NOMO-1 (cell line): ENCODE data around the gene ATP2C2.

Experiments
- DNase-seq, 2 experiments: peaks; one replicate each; lab custom pipeline; 2025; ENCODE audit not compliant: unreplicated experiment in 2 of 2; lab: John Stamatoyannopoulos, UW

Gene ATP2C2

DNA sequence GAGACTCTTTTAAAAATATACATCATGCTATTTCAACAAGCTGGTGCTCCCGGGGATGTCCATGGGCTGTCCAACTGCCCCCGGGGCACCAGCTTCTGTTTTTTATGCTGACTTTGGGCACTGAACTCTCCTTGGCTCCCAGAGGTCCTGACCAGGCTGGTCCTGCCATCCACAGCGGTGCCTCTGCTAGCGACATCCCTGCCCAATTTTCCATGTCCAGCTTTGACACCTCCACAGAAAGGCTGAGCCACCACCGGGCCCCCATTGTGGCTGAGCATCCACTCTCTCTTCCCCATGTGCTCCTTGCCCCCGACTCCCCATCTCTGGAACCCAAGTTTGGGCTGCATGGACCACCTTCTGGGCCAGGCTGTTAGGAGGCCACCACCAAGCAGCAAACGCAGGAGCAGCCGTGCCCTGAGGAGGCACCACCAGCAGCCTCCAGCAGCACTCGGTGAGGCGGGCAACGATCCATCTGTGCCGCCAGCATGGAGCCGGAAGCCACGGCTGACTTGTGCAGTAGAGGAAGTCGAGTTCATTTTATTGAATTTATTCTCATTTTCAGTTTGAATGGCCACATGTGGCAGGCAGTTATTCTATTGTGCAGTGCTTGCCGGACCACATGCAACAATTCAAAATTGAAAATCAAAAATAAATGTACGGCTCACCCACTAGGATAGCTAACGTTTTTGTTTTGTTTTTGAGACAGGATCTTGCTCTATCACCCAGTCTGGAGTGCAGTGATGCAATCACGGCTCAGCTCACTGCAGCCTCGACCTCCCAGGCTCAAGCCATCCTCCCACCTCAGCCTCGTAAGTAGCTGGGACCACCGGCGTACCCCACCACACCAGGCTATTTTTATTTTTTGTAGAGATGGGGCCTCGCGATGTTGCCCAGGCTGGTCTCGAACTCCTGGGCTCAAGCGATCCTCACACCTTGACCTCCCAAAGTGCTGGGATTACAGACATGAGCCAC, 139.0 kb downstream of the ATP2C2 start:
- DNase-seq: peak in 1 of 2 experiments; percentile 28

DNA sequence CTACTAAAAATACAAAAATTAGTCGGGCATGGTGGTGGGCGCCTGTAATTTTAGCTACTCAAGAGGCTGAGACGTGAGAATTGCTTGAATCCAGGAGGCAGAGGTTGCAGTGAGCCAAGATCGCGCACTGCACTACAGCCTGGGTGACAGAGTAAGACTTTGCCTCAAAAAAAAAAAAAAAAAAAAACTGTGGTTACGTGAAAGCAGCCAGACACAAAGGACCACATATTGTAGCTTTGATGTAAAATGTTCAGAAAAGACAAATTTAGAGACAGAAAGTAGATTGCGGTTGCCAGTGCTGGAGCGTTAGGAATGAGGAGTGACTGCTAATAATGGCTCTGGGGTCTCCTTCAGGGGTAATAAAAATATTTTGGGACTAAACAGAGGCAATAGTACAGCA, 140.2 kb downstream of the ATP2C2 start:
- DNase-seq: no peak

GRCh38 chr16:84509032-84509950, 141.0 kb downstream of the ATP2C2 start:
- DNase-seq: no peak

- DNase-seq: peak; percentile 55 to 79
These were observed 143.0 kb downstream of the ATP2C2 start for GRCh38 chr16:84511180-84511800.

DNA sequence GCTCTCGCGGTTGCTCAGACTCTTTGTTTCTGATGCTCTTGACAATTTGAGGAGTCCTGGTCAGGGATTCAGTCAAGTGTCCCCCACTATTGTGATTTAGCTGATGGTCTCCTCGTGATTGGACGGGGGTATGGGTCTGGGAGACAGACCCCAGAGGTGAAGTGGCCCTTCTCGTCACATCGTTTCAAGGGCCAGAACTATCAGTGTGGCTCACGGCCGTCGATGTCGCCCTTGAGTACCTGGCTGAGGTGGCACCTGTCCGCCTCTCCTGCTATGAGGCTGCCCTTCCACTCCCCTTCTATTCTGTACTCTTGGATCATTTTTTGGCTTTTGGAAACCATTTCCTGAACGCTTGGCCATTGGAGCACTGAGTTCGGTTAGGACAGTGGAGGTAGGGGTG, 143.5 kb downstream of the ATP2C2 start:
- no peak for DNase-seq

DNA sequence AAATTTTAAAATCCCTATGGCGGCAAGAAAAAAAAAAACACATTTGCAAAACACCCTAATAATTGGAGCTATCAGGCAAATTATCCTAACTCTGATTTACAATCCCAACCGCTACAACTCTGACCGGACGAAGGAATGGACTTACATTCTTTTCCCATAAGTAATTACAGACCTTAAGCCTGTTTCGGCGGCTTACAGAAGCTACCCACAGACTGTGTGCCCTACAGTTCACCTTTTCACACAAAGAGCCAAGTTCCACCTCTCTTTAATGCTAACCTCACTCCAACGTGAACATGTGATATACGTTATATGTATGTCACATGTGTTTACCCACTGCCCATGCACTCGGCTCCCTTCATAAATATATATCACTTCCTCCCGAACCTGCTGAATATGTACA, 144.8 kb downstream of the ATP2C2 start:
- no peak for DNase-seq

DNA sequence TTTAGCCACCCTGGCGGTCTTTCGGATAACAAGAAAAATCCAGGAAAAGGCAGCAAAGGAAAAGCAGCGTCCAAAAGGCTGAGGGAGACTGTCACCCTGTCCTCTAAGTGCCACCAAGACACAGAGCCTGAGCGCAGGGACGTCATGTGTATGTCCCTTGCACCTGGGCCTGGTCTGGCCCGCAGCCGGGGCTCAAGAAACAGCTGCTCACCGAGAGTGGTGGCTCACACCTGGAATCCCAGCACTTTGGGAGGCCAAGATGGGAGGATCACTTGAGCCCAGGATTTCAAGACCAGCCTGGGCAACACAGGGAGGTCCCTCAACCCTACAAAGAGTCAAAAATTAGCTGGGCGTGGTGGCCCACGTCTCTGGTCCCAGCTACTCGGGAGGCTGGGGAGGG, 145.3 kb downstream of the ATP2C2 start:
- no peak for DNase-seq
